ENCODE measurements around the gene USP7.

USP7 gene

DNA sequence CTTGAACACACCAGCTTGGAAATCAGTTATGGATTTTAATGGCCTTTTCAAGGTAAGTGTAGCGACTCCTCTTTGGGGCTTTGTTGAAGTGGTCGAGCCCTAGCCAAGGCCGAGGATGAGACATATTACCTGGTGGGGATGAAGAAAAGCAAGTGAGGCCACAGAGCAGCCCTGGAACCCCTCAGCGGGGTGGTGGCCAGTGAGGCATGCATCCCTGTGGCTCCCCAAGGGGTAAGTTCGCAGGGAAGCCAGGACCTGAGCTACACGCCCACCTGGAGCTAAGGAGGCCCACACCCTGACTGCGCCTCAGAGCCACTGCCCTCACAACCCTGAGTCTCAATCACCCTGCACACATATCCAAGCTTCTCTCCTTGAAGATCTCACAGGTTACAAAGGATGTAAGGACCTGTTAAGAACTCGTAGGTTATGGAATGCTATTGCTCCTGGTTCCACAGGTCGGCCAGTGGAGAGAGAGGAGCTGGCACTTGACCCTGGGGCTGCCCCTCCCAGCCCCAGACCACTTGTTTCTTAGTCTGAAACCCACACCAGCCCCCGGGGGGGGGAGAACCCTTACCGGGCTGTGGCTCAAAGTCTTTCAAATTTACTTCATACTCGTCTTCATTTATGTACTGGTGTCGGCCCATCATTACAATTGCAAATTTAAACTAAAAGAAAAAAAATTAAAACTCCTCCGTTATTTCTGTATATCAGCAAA lies 69.6 kb downstream of the USP7 start:
- TF ChIP-seq, protein P1, sequence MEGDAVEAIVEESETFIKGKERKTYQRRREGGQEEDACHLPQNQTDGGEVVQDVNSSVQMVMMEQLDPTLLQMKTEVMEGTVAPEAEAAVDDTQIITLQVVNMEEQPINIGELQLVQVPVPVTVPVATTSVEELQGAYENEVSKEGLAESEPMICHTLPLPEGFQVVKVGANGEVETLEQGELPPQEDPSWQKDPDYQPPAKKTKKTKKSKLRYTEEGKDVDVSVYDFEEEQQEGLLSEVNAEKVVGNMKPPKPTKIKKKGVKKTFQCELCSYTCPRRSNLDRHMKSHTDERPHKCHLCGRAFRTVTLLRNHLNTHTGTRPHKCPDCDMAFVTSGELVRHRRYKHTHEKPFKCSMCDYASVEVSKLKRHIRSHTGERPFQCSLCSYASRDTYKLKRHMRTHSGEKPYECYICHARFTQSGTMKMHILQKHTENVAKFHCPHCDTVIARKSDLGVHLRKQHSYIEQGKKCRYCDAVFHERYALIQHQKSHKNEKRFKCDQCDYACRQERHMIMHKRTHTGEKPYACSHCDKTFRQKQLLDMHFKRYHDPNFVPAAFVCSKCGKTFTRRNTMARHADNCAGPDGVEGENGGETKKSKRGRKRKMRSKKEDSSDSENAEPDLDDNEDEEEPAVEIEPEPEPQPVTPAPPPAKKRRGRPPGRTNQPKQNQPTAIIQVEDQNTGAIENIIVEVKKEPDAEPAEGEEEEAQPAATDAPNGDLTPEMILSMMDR (IDR thresholded peaks at IDR 0.05), result no peak
- DNase-seq, result peak in 1 of 2 donors; percentile 63
- Histone ChIP-seq H3K4me3 (no peak overlapping the region), H3K9me3 (no peaks in the 10 kb centered on the region), H3K27me3 (no peaks in the 10 kb centered on the region), H3K27ac (no peak overlapping the region), H3K36me3 (peaks cover 75 to 100% (median 87%) of the 10 kb centered on the region in 3 donors), H3K4me1 (no peaks in the 10 kb centered on the region)
- intact Hi-C loops (cut with DNase I; ENCODE audit: low total_unique reads), result no loop called here

GRCh38 chr16:8893426-8893825 lies 70.3 kb downstream of the USP7 start:
- DNase-seq, result no peak
- H3K36me3 ChIP-seq, result peaks cover 68 to 95% (median 80%) of the 10 kb centered on the region in 3 donors
- intact Hi-C loops (cut with DNase I; ENCODE audit: low total_unique reads), result no loop called here

DNA sequence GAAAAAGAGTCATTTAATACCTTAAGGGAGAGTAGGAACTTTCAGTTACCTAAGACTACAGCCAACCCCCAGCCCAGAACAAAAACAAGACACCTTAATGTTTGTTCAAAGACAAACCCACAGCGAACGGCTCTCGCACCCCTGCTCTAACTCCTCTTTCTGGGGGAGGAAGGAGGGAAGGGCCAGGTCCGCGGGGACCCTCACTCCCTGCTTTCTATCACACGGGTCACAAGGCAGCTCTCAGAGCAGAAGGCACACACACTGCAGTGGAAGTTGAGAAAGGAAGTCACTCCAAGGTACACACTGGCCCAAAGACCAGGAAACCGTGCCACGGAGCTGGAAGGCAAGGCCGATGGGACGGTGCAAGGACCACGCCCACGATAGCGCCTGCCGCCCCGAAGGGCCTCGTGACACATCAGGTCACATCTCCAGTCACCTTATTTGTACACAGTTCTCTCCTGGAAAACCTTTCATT lies 71.6 kb downstream of the USP7 start:
- DNase-seq, result peak in 1 of 2 donors; percentile 65

More at GRCh38 chr16:8893426-8893825, 70.3 kb downstream of the USP7 start:
- Histone ChIP-seq H3K27me3 (no peaks in the 10 kb centered on the region), H3K9me3 (no peaks in the 10 kb centered on the region), H3K4me1 (peaks cover 0 to 2% (median 0%) of the 10 kb centered on the region in 4 donors), H3K27ac (no peak overlapping the region), H3K4me3 (no peak overlapping the region)
- TF ChIP-seq, protein P1 (IDR thresholded peaks at IDR 0.05), result no peak

GRCh38 chr16:8890549-8890921 lies 73.2 kb downstream of the USP7 start:
- no peak for DNase-seq

More for the DNA sequence above, 71.6 kb downstream of the USP7 start:
- H3K27ac ChIP-seq, result no peak overlapping the region
- no peaks in the 10 kb centered on the region for H3K27me3 ChIP-seq
- TF ChIP-seq, protein P1 (IDR thresholded peaks at IDR 0.05), result no peak
- H3K36me3 ChIP-seq, result peaks cover 56 to 88% (median 69%) of the 10 kb centered on the region in 3 donors
- H3K4me3 ChIP-seq, result no peak overlapping the region
- intact Hi-C loops (cut with DNase I; ENCODE audit: low total_unique reads), result no loop called here
- H3K4me1 ChIP-seq, result peaks cover 0 to 4% (median 0%) of the 10 kb centered on the region in 4 donors
- H3K9me3 ChIP-seq, result no peaks in the 10 kb centered on the region

DNA sequence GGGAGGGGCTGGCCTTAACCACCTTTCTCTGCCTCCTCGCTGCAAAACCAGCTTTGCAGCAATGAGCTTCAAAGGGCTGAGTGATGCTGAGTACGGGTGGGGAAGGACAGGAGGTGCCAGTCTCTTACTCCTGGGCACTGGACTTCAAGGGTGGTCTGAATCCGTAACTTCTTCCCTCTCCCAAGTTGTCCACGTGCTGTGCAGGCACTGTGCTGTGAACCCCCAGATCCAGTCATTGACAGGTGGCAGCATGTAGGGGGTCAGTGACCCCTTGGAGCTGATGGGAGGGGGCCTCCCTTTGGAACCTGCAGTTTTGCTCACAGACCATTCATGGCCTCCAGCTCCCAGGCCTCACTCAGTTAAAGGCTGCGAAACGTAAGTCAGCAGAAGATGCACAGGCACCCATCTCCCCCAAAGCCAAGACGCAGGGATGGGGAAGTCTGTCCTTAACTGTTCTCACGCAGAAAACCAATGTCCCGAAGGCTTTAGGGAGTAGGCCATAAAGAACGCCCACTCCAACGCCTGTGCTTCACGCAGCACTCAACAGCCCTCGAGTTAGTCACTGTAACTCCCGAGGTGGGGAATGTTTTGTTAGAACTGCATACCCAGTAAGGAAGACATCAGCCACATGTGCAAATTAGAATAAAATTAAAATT lies 73.7 kb downstream of the USP7 start:
- peaks cover 35 to 66% (median 48%) of the 10 kb centered on the region in 3 donors for H3K36me3 ChIP-seq
- intact Hi-C loops (cut with DNase I; ENCODE audit: low total_unique reads), result loop anchor here (5.0 kb wide), 1 partner anchor 228 kb away; no protein-coding TSS in a partner anchor
- no peak for DNase-seq
- TF ChIP-seq, protein P1 (IDR thresholded peaks at IDR 0.05), result no peak
- no peak overlapping the region for H3K27ac ChIP-seq
- no peak overlapping the region for H3K4me3 ChIP-seq
- H3K27me3 ChIP-seq, result peaks cover 0 to 2% of the 10 kb centered on the region in 2 donors
- H3K4me1 ChIP-seq, result peaks cover 0 to 16% (median 7%) of the 10 kb centered on the region in 4 donors
- H3K9me3 ChIP-seq, result no peaks in the 10 kb centered on the region

More at GRCh38 chr16:8890549-8890921, 73.2 kb downstream of the USP7 start:
- TF ChIP-seq, protein P1 (IDR thresholded peaks at IDR 0.05), result no peak
- Histone ChIP-seq H3K27ac (no peak overlapping the region), H3K9me3 (no peaks in the 10 kb centered on the region), H3K27me3 (no peaks in the 10 kb centered on the region), H3K4me3 (no peak overlapping the region), H3K4me1 (peaks cover 0 to 16% (median 7%) of the 10 kb centered on the region in 4 donors), H3K36me3 (peaks cover 40 to 72% (median 54%) of the 10 kb centered on the region in 3 donors)
- intact Hi-C loops (cut with DNase I; ENCODE audit: low total_unique reads), result no loop called here

Data from tibial artery (tissue), 4 donors.